Esophagus squamous epithelium (tissue), 5 donors: ENCODE results near the gene CNOT6L. TPM values are rescaled to one million over a fixed set of nuclear protein-coding genes. Genes with fewer than 3 reads are reported as not detected.

Source experiments
- DNase-seq: peaks from one replicate; lab custom pipeline; 2025; lab: John Stamatoyannopoulos, UW
- H3K27ac ChIP-seq, 4 donors: fragments of 200-600 bp; sonication (generic); one replicate each; pipeline ENCODE4 v1.5.1; 2016 to 2019; ENCODE audit warnings: mild to moderate bottlenecking in 1 of 4
- H3K27me3 ChIP-seq, 4 donors: fragments of 200-600 bp; sonication (generic); 1 replicate in 3 of 4; 2 replicates in 1 of 4; pipeline versions ENCODE4 v1.5.1 to v1.6.0; 2017 to 2021; ENCODE audit warnings: antibody characterized with exemption in 1 of 4
- H3K36me3 ChIP-seq, 3 donors: fragments of 200-600 bp; sonication (generic); one replicate each; pipeline ENCODE4 v1.5.1; 2016 to 2019
- H3K4me1 ChIP-seq, 3 donors: fragments of 200-600 bp; sonication (generic); one replicate each; pipeline ENCODE4 v1.5.1; 2017 to 2019
- H3K4me3 ChIP-seq, 4 donors: fragments of 200-600 bp; sonication (generic); 1 replicate in 3 of 4; 2 replicates in 1 of 4; pipeline ENCODE4 v1.5.1; 2016 to 2019; ENCODE audit warnings: mild to moderate bottlenecking in 2 of 4, moderate library complexity in 1 of 4
- H3K9me3 ChIP-seq, 3 donors: fragments of 200-600 bp; sonication (generic); one replicate each; pipeline ENCODE4 v1.5.1; 2016 to 2019
- POLR2A ChIP-seq, 4 donors: fragments of 450-650 bp; IDR thresholded peaks; one replicate each; pipeline ENCODE4 v1.6.1; 2017; ENCODE audit warnings: antibody characterized with exemption in 4 of 4, mild to moderate bottlenecking in 4 of 4, moderate library complexity in 3 of 4
- whole genome bisulfite sequencing, 2 donors: methylation state at CpG; one replicate each; pipeline ENCODE4 v1.1.5; 2018; 5-methylcytosine and 5-hydroxymethylcytosine counted together
- intact Hi-C: fragments of 100-400 bp; cut with DNase I; formaldehyde crosslinking; loops from one replicate; pipeline ENCODE4 v1.15.0; 2022
- total RNA-seq, 4 donors: library from RNA; depleted of rRNA; stranded (reverse); fragments of >200 nt; gene quantifications; one replicate each; pipeline ENCODE4 v1.1.0, GENCODE V29; 2016
- TF ChIP-seq, protein P1 (sequence below), 6 experiments: fragments of 450-650 bp in 4 of 6; fragments of 200-600 bp in 2 of 6; sonication (generic) in 2 of 6; IDR thresholded peaks; one replicate each; pipeline ENCODE4 v1.5.1; 2016 to 2019; ENCODE audit warnings: antibody characterized with exemption in 6 of 6, mild to moderate bottlenecking in 4 of 6, moderate library complexity in 4 of 6
- donor health status: DM: yes; HTN: yes; CAD: no.

The CNOT6L gene
- total RNA-seq, 4 donors from 2014 or later = 8.5 to 33.6 (median 15.7) TPM

DNA sequence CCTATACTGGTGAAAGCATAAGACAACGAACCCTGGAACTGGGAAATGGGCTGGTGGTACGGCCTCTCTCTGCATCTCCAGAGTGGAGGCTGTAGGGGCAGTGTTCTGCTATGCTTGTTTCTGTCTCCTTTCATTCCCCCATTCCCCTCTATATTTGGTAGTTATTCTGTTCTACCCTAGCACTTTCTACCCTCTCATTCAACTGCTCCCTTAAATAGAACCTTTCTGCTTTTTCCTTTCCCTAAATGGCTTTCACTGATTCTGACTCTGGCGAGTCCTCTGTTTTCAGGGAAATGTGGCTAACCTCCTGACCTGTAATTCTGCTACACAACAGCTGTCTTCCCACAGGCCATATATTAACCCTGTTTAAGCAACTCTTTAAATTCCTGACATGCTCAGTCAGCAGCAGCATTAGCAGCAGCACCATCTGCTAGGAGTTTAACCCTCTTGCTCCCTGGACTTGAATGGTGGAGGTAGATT is 119.4 kb downstream of the CNOT6L start:
- 33 to 52% methylated on average over 3 of the region's 3 CpGs for WGBS, 2 donors
- Histone ChIP-seq H3K4me3 (no peak overlapping the region), H3K36me3 (no peaks in the 10 kb centered on the region), H3K4me1 (peaks cover 0 to 8% (median 0%) of the 10 kb centered on the region in 3 donors), H3K27me3 (no peaks in the 10 kb centered on the region), H3K9me3 (no peaks in the 10 kb centered on the region), H3K27ac (no peak overlapping the region)
- no peak for TF ChIP-seq POLR2A (IDR thresholded peaks at IDR 0.05)
- TF ChIP-seq, protein P1, sequence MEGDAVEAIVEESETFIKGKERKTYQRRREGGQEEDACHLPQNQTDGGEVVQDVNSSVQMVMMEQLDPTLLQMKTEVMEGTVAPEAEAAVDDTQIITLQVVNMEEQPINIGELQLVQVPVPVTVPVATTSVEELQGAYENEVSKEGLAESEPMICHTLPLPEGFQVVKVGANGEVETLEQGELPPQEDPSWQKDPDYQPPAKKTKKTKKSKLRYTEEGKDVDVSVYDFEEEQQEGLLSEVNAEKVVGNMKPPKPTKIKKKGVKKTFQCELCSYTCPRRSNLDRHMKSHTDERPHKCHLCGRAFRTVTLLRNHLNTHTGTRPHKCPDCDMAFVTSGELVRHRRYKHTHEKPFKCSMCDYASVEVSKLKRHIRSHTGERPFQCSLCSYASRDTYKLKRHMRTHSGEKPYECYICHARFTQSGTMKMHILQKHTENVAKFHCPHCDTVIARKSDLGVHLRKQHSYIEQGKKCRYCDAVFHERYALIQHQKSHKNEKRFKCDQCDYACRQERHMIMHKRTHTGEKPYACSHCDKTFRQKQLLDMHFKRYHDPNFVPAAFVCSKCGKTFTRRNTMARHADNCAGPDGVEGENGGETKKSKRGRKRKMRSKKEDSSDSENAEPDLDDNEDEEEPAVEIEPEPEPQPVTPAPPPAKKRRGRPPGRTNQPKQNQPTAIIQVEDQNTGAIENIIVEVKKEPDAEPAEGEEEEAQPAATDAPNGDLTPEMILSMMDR (IDR thresholded peaks at IDR 0.05) = no peak
- no peak for DNase-seq
- intact Hi-C loops = no loop called here

DNA sequence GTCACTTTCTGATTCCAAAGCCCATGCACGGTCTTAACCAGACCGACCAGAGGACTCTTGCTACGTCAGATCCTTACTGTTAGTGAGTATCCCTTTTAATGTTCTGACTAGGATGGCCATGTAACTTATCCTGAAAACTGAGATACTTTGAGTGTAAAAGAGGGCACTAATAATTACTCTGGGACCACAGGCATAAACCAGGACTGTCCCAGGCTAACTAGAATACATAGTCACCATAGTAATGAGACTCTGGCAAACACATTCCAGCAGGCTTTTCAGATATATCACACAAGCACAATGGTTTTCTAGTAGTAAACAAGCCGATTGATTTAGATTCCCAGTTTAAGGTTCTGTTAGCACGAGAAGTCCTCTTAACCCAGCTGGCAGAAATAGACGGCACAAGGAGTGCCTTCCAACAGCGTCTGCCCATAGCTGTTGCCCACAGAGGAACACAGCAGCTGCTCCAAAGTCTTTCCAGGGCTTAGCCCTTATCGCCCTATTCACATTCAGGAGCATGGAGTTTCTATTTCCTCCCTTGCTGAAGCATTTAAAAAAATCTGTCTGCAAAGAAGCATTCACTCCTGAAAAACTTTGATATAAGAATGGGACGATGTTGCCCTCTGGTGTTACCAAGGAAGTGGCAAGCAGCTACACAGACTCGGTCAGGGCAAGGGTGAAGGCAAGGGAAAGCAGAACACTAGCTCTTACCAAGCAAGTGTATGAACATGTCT is 121.1 kb downstream of the CNOT6L start:
- no peak overlapping the region for H3K27ac ChIP-seq
- DNase-seq = no peak

DNA sequence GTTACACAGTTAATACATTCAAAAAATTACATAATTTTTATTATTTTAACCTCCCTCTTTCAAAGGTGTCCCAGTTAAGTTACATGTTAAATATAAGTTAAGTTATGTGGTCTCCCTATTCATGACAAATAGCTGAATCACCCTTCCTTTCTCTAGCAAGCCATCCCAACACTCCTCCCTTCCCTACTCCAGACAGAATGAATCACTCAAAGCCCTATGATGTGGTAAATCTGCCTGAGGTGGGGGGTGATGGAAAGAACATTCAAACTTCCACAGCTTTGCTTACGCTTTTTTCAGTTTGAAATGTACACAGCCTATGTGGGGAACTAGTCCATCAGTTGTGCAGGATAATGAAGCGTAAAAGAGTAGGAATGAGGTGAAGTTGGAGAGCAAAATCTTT is 123.4 kb downstream of the CNOT6L start:
- no peak for DNase-seq
- TF ChIP-seq POLR2A (IDR thresholded peaks at IDR 0.05) = no peak
- TF ChIP-seq, protein P1 (IDR thresholded peaks at IDR 0.05) = no peak
- Histone ChIP-seq H3K9me3 (no peaks in the 10 kb centered on the region), H3K4me1 (peaks cover 0 to 8% (median 0%) of the 10 kb centered on the region in 3 donors), H3K36me3 (no peaks in the 10 kb centered on the region), H3K27ac (no peak overlapping the region), H3K4me3 (no peak overlapping the region), H3K27me3 (no peaks in the 10 kb centered on the region)
- intact Hi-C loops = no loop called here
- WGBS, 2 donors = 75 to 86% methylated on average over 2 of the region's 2 CpGs

More for the DNA sequence above, 121.1 kb downstream of the CNOT6L start:
- H3K36me3 ChIP-seq = no peaks in the 10 kb centered on the region
- no peaks in the 10 kb centered on the region for H3K27me3 ChIP-seq
- intact Hi-C loops = no loop called here
- H3K9me3 ChIP-seq = no peaks in the 10 kb centered on the region
- peaks cover 0 to 8% (median 0%) of the 10 kb centered on the region in 3 donors for H3K4me1 ChIP-seq
- TF ChIP-seq, protein P1 (IDR thresholded peaks at IDR 0.05) = peak in 4 of 6 experiments; percentile 14 to 46 (median 22)
- TF ChIP-seq POLR2A (IDR thresholded peaks at IDR 0.05) = no peak
- H3K4me3 ChIP-seq = no peak overlapping the region
- WGBS, 2 donors = 54 to 66% methylated on average over 9 to 10 of the region's 10 CpGs

DNA sequence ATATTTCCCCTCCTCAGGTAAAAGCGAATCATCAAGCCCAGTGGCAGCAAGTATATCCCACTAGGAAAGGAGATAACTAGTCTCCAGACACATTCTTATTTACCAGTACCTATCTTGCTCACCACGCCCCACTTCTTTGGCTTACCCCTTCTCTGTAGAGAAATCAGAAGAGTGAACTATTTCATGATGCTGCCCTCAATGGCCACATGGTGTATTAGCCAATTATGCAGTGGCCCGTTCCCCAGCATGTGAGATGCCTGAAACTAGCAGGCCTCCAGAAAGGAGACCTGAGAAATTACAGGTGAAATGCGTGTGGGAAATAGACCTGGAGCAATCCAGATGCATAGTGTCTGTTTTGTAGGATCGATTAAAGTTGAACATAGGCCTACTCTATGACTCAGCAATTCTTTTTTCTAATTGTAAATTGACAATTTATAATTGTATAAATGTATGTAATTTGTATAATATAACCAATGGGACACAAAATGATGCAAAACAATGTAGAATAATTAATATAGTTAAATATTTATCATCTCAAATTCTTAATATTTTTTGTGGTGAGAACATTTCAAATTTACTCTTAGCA is 126.2 kb downstream of the CNOT6L start:
- intact Hi-C loops = no loop called here
- TF ChIP-seq, protein P1 (IDR thresholded peaks at IDR 0.05) = no peak
- TF ChIP-seq POLR2A (IDR thresholded peaks at IDR 0.05) = no peak
- Histone ChIP-seq H3K4me3 (no peak overlapping the region), H3K4me1 (no peaks in the 10 kb centered on the region), H3K36me3 (no peaks in the 10 kb centered on the region), H3K27me3 (no peaks in the 10 kb centered on the region), H3K27ac (no peak overlapping the region), H3K9me3 (no peaks in the 10 kb centered on the region)
- no peak for DNase-seq
- 92 to 95% methylated on average over 5 of the region's 5 CpGs for WGBS, 2 donors

DNA sequence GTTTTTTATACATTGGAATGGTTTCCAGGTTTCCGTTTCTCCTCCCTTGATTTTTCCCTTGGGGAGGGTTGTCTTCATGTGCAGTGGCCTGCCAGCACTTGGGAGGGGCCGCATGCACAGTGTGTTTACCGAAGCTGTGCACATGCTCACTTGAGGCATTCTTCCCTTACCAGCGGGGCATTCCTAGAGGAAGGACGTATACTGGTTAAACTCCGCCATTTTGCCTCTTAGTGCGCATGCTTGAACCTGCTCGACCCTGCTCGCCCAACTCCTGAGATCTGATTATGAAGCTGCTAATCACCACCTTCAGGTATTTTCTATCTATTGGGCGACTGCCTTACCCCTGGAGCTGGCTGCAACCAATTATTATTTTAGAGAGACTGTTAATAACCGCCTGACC is 137.4 kb downstream of the CNOT6L start:
- intact Hi-C loops = no loop called here
- Histone ChIP-seq H3K4me3 (no peak overlapping the region), H3K27ac (no peak overlapping the region), H3K27me3 (no peaks in the 10 kb centered on the region), H3K9me3 (no peaks in the 10 kb centered on the region), H3K4me1 (no peaks in the 10 kb centered on the region), H3K36me3 (no peaks in the 10 kb centered on the region)
- no peak for DNase-seq
- no peak for TF ChIP-seq POLR2A (IDR thresholded peaks at IDR 0.05)
- TF ChIP-seq, protein P1 (IDR thresholded peaks at IDR 0.05) = no peak
- WGBS, 2 donors = 84 to 90% methylated on average over 7 to 11 of the region's 11 CpGs
